ENCODE measurements around the gene EML3.
A peak's percentile ranks its signal among the peaks of the same experiment; 100 is the strongest.

Gene EML3

GRCh38 chr11:62646825-62647608 lies 34.4 kb upstream of the EML3 start:
- H3K4me3 ChIP-seq (ENCODE audit: extremely low read depth, insufficient read depth, low read length, poor library complexity, severe bottlenecking): peak overlapping the region; percentile 96
- peak overlapping the region; percentile 13 for H3K27ac ChIP-seq (ENCODE audit: low read depth, low read length, severe bottlenecking)
- WGBS, 2 experiments (ENCODE audit: insufficient coverage in 2 of 2): 79 to 84% methylated on average over 17 to 29 of the region's 32 CpGs
- peaks cover 8% of the 10 kb centered on the region for H3K4me1 ChIP-seq (ENCODE audit: control insufficient read depth, insufficient read depth, low read length, poor library complexity, severe bottlenecking)
- H3K9me3 ChIP-seq (ENCODE audit: control insufficient read depth, low read length): no peaks in the 10 kb centered on the region
- H3K36me3 ChIP-seq (ENCODE audit: control insufficient read depth, insufficient read depth, low read length): peaks cover 54% of the 10 kb centered on the region

- 0% methylated on average over 64 to 66 of the region's 73 CpGs for WGBS, 2 experiments (ENCODE audit: insufficient coverage in 2 of 2)
- H3K4me3 ChIP-seq (ENCODE audit: extremely low read depth, insufficient read depth, low read length, poor library complexity, severe bottlenecking): peak within 1 kb of the TSS; percentile 96
- peaks cover 58% of the 10 kb centered on the region for H3K36me3 ChIP-seq (ENCODE audit: control insufficient read depth, insufficient read depth, low read length)
- peaks cover 8% of the 10 kb centered on the region for H3K4me1 ChIP-seq (ENCODE audit: control insufficient read depth, insufficient read depth, low read length, poor library complexity, severe bottlenecking)
- no peaks in the 10 kb centered on the region for H3K9me3 ChIP-seq (ENCODE audit: control insufficient read depth, low read length)
- H3K27ac ChIP-seq (ENCODE audit: low read depth, low read length, severe bottlenecking): peak within 1 kb of the TSS; percentile 98
Observed at GRCh38 chr11:62645946-62646824, 33.6 kb upstream of the EML3 start, which contains the start of gene GANAB. Gene GANAB, minus strand, starts transcription at chr11:62646613. Its CDS starts 14 bp downstream, at chr11:62646599.

- H3K4me1 ChIP-seq (ENCODE audit: control insufficient read depth, insufficient read depth, low read length, poor library complexity, severe bottlenecking): peaks cover 8% of the 10 kb centered on the region
- H3K27ac ChIP-seq (ENCODE audit: low read depth, low read length, severe bottlenecking): peak overlapping the region; percentile 98
- WGBS, 2 experiments (ENCODE audit: insufficient coverage in 2 of 2): 33 to 40% methylated on average over 10 to 11 of the region's 11 CpGs
- H3K9me3 ChIP-seq (ENCODE audit: control insufficient read depth, low read length): no peaks in the 10 kb centered on the region
- peak overlapping the region; percentile 96 for H3K4me3 ChIP-seq (ENCODE audit: extremely low read depth, insufficient read depth, low read length, poor library complexity, severe bottlenecking)
- H3K36me3 ChIP-seq (ENCODE audit: control insufficient read depth, insufficient read depth, low read length): peaks cover 63% of the 10 kb centered on the region
Observed at GRCh38 chr11:62645671-62645945, 33.0 kb upstream of the EML3 start.

GRCh38 chr11:62644220-62644619 lies 31.6 kb upstream of the EML3 start:
- Histone ChIP-seq H3K9me3 (ENCODE audit: control insufficient read depth, low read length) (no peaks in the 10 kb centered on the region), H3K36me3 (ENCODE audit: control insufficient read depth, insufficient read depth, low read length) (peaks cover 61% of the 10 kb centered on the region), H3K27ac (ENCODE audit: low read depth, low read length, severe bottlenecking) (no peak overlapping the region), H3K4me1 (ENCODE audit: control insufficient read depth, insufficient read depth, low read length, poor library complexity, severe bottlenecking) (peaks cover 8% of the 10 kb centered on the region), H3K4me3 (ENCODE audit: extremely low read depth, insufficient read depth, low read length, poor library complexity, severe bottlenecking) (no peak overlapping the region)
- WGBS, 2 experiments (ENCODE audit: insufficient coverage in 2 of 2): 95 to 100% methylated on average over 3 to 6 of the region's 8 CpGs

- Histone ChIP-seq H3K4me1 (ENCODE audit: control insufficient read depth, insufficient read depth, low read length, poor library complexity, severe bottlenecking) (no peaks in the 10 kb centered on the region), H3K4me3 (ENCODE audit: extremely low read depth, insufficient read depth, low read length, poor library complexity, severe bottlenecking) (no peak overlapping the region), H3K36me3 (ENCODE audit: control insufficient read depth, insufficient read depth, low read length) (peaks cover 96% of the 10 kb centered on the region), H3K27ac (ENCODE audit: low read depth, low read length, severe bottlenecking) (no peak overlapping the region), H3K9me3 (ENCODE audit: control insufficient read depth, low read length) (no peaks in the 10 kb centered on the region)
- 98 to 100% methylated on average over 6 of the region's 6 CpGs for WGBS, 2 experiments (ENCODE audit: insufficient coverage in 2 of 2)
Observed at GRCh38 chr11:62632492-62632891, 19.9 kb upstream of the EML3 start.

- no peaks in the 10 kb centered on the region for H3K9me3 ChIP-seq (ENCODE audit: control insufficient read depth, low read length)
- H3K27ac ChIP-seq (ENCODE audit: low read depth, low read length, severe bottlenecking): no peak overlapping the region
- H3K4me1 ChIP-seq (ENCODE audit: control insufficient read depth, insufficient read depth, low read length, poor library complexity, severe bottlenecking): peaks cover 3% of the 10 kb centered on the region
- no peak overlapping the region for H3K4me3 ChIP-seq (ENCODE audit: extremely low read depth, insufficient read depth, low read length, poor library complexity, severe bottlenecking)
- H3K36me3 ChIP-seq (ENCODE audit: control insufficient read depth, insufficient read depth, low read length): peaks cover 88% of the 10 kb centered on the region
- WGBS, 2 experiments (ENCODE audit: insufficient coverage in 2 of 2): 81 to 83% methylated on average over 2 to 3 of the region's 3 CpGs
Observed at GRCh38 chr11:62627713-62628112, 15.1 kb upstream of the EML3 start.

GRCh38 chr11:62622476-62623089 lies 10.0 kb upstream of the EML3 start:
- Histone ChIP-seq H3K4me3 (ENCODE audit: extremely low read depth, insufficient read depth, low read length, poor library complexity, severe bottlenecking) (peak overlapping the region; percentile 74), H3K4me1 (ENCODE audit: control insufficient read depth, insufficient read depth, low read length, poor library complexity, severe bottlenecking) (peaks cover 12% of the 10 kb centered on the region), H3K9me3 (ENCODE audit: control insufficient read depth, low read length) (no peaks in the 10 kb centered on the region), H3K36me3 (ENCODE audit: control insufficient read depth, insufficient read depth, low read length) (peaks cover 37% of the 10 kb centered on the region), H3K27ac (ENCODE audit: low read depth, low read length, severe bottlenecking) (peak overlapping the region; percentile 93)
- WGBS, 2 experiments (ENCODE audit: insufficient coverage in 2 of 2): 100% methylated on average over 1 of the region's 7 CpGs

- Histone ChIP-seq H3K36me3 (ENCODE audit: control insufficient read depth, insufficient read depth, low read length) (peaks cover 30% of the 10 kb centered on the region), H3K9me3 (ENCODE audit: control insufficient read depth, low read length) (no peaks in the 10 kb centered on the region), H3K4me1 (ENCODE audit: control insufficient read depth, insufficient read depth, low read length, poor library complexity, severe bottlenecking) (peaks cover 12% of the 10 kb centered on the region), H3K4me3 (ENCODE audit: extremely low read depth, insufficient read depth, low read length, poor library complexity, severe bottlenecking) (peak within 1 kb of the TSS; percentile 74), H3K27ac (ENCODE audit: low read depth, low read length, severe bottlenecking) (peak within 1 kb of the TSS; percentile 93)
- 1 to 3% methylated on average over 64 to 66 of the region's 77 CpGs for WGBS, 2 experiments (ENCODE audit: insufficient coverage in 2 of 2)
Observed at GRCh38 chr11:62621567-62622470, 9.2 kb upstream of the EML3 start, which contains the start of gene B3GAT3. Gene B3GAT3, minus strand, starts transcription at chr11:62621986. Its CDS starts 39 bp downstream, at chr11:62621947.

GRCh38 chr11:62621027-62621566 lies 8.5 kb upstream of the EML3 start:
- Histone ChIP-seq H3K9me3 (ENCODE audit: control insufficient read depth, low read length) (no peaks in the 10 kb centered on the region), H3K4me3 (ENCODE audit: extremely low read depth, insufficient read depth, low read length, poor library complexity, severe bottlenecking) (peak overlapping the region; percentile 74), H3K36me3 (ENCODE audit: control insufficient read depth, insufficient read depth, low read length) (peaks cover 22% of the 10 kb centered on the region), H3K4me1 (ENCODE audit: control insufficient read depth, insufficient read depth, low read length, poor library complexity, severe bottlenecking) (peaks cover 12% of the 10 kb centered on the region), H3K27ac (ENCODE audit: low read depth, low read length, severe bottlenecking) (peak overlapping the region; percentile 93)
- WGBS, 2 experiments (ENCODE audit: insufficient coverage in 2 of 2): 32% methylated on average over 6 of the region's 8 CpGs
